HEK293 (cell line): ENCODE results near the gene STAMBP.

ENCODE experiments used
- CTCF ChIA-PET: fragments of 350-600 bp; formaldehyde crosslinking; extraction: SDS; loops from one replicate; lab custom pipeline; 2021; ENCODE audit warnings: antibody characterized with exemption; lab: Yijun Ruan, JAX
- POLR2A ChIA-PET: fragments of 300-600 bp; formaldehyde crosslinking; extraction: SDS; loops from one replicate; lab custom pipeline; 2020; ENCODE audit warnings: antibody characterized with exemption, inconsistent platforms; lab: Yijun Ruan, JAX
- H3K27ac ChIP-seq: fragments of 200-500 bp; sonication (Bioruptor generic); 2 replicates; pipeline ENCODE4 v1.5.1; 2014; ENCODE audit warnings: low read depth, low read length, control low read depth, inconsistent platforms; ENCODE audit errors: extremely low read depth
- H3K36me3 ChIP-seq, 2 experiments: fragments of 200-500 bp in 1 of 2; sonication (Bioruptor generic) in 1 of 2; 1 replicate in 1 of 2; 2 replicates in 1 of 2; pipeline ENCODE4 v1.5.1; 2014 to 2017; ENCODE audit warnings: inconsistent platforms in 2 of 2, low read length in 2 of 2; ENCODE audit not compliant: control insufficient read depth in 2 of 2, insufficient read depth in 1 of 2
- H3K4me1 ChIP-seq: fragments of 200-500 bp; sonication (Bioruptor generic); 2 replicates; pipeline ENCODE4 v1.5.1; 2014; ENCODE audit warnings: mild to moderate bottlenecking, low read length, inconsistent platforms; ENCODE audit not compliant: control insufficient read depth, insufficient read depth
- H3K4me3 ChIP-seq: 2 replicates; pipeline ENCODE4 v1.5.1; 2011; ENCODE audit warnings: low read depth, mild to moderate bottlenecking, control low read depth, low read length, moderate library complexity
- H3K9me3 ChIP-seq: fragments of 200-500 bp; sonication (Bioruptor generic); 2 replicates; pipeline ENCODE4 v1.5.1; 2014; ENCODE audit warnings: low read depth, low read length, inconsistent platforms; ENCODE audit not compliant: control insufficient read depth, insufficient read depth
- KLF7 ChIP-seq: fragments of 450-650 bp; formaldehyde crosslinking; IDR thresholded peaks from 2 replicates; pipeline ENCODE4 v1.5.1; 2016; ENCODE audit warnings: missing biosample characterization, missing genetic modification characterization, borderline replicate concordance
- KLF8 ChIP-seq: fragments of 450-650 bp; formaldehyde crosslinking; IDR thresholded peaks from 2 replicates; pipeline ENCODE4 v1.5.1; 2016; ENCODE audit warnings: missing biosample characterization, missing genetic modification characterization
- MZF1 ChIP-seq: fragments of 450-650 bp; formaldehyde crosslinking; IDR thresholded peaks from 2 replicates; pipeline ENCODE4 v1.5.1; 2017; ENCODE audit warnings: missing biosample characterization, missing genetic modification characterization, borderline replicate concordance
- YY1 ChIP-seq: fragments of 450-650 bp; formaldehyde crosslinking; IDR thresholded peaks from 2 replicates; pipeline ENCODE4 v1.5.1; 2018; ENCODE audit warnings: missing biosample characterization, missing genetic modification characterization
- YY2 ChIP-seq: fragments of 450-650 bp; formaldehyde crosslinking; IDR thresholded peaks from 2 replicates; pipeline ENCODE4 v1.5.1; 2016; ENCODE audit warnings: missing biosample characterization, missing genetic modification characterization
- ZNF133 ChIP-seq: fragments of 450-650 bp; formaldehyde crosslinking; IDR thresholded peaks from 2 replicates; pipeline ENCODE4 v1.5.1; 2016; ENCODE audit warnings: missing biosample characterization, missing genetic modification characterization
- ZNF175 ChIP-seq: fragments of 450-650 bp; formaldehyde crosslinking; IDR thresholded peaks from 2 replicates; pipeline ENCODE4 v1.5.1; 2016; ENCODE audit warnings: missing biosample characterization, missing genetic modification characterization
- ZNF221 ChIP-seq: fragments of 450-650 bp; formaldehyde crosslinking; IDR thresholded peaks from 2 replicates; pipeline ENCODE4 v1.5.1; 2017; ENCODE audit warnings: missing biosample characterization, missing genetic modification characterization, borderline replicate concordance
- ZNF23 ChIP-seq: fragments of 450-650 bp; formaldehyde crosslinking; IDR thresholded peaks from 2 replicates; pipeline ENCODE4 v1.5.1; 2016; ENCODE audit warnings: missing biosample characterization, missing genetic modification characterization, borderline replicate concordance
- ZNF324 ChIP-seq: fragments of 450-650 bp; formaldehyde crosslinking; IDR thresholded peaks from 2 replicates; pipeline ENCODE4 v1.5.1; 2016; ENCODE audit warnings: missing biosample characterization, missing genetic modification characterization
- ZNF416 ChIP-seq: fragments of 450-650 bp; formaldehyde crosslinking; IDR thresholded peaks from 2 replicates; pipeline ENCODE4 v1.5.1; 2016; ENCODE audit warnings: missing biosample characterization, missing genetic modification characterization
- ZNF426 ChIP-seq: fragments of 450-650 bp; formaldehyde crosslinking; IDR thresholded peaks from 2 replicates; pipeline ENCODE4 v1.5.1; 2017; ENCODE audit warnings: missing biosample characterization, missing genetic modification characterization, mild to moderate bottlenecking, inconsistent platforms, moderate library complexity
- ZNF529 ChIP-seq: fragments of 450-650 bp; formaldehyde crosslinking; IDR thresholded peaks from 2 replicates; pipeline ENCODE4 v1.5.1; 2017; ENCODE audit warnings: missing genetic modification characterization, missing biosample characterization; ENCODE audit not compliant: insufficient replicate concordance
- ZNF768 ChIP-seq: fragments of 450-650 bp; formaldehyde crosslinking; IDR thresholded peaks from 2 replicates; pipeline ENCODE4 v1.5.1; 2018; ENCODE audit warnings: missing biosample characterization, mild to moderate bottlenecking, missing genetic modification characterization
- ZNF792 ChIP-seq: fragments of 450-650 bp; formaldehyde crosslinking; IDR thresholded peaks from 2 replicates; pipeline ENCODE4 v1.5.1; 2016; ENCODE audit warnings: missing biosample characterization, missing genetic modification characterization
- ZNF830 ChIP-seq: fragments of 450-650 bp; IDR thresholded peaks from 2 replicates; pipeline ENCODE4 v1.5.0; 2018; ENCODE audit warnings: missing biosample characterization, missing genetic modification characterization, low read depth, mild to moderate bottlenecking, moderate library complexity
- TF ChIP-seq, protein P1 (sequence below): fragments of 450-650 bp; formaldehyde crosslinking; IDR thresholded peaks from 2 replicates; pipeline ENCODE4 v1.5.0; 2017; ENCODE audit warnings: missing biosample characterization, missing genetic modification characterization, borderline replicate concordance
- TF ChIP-seq, protein P2 (sequence below): fragments of 450-650 bp; formaldehyde crosslinking; IDR thresholded peaks from 2 replicates; pipeline ENCODE4 v1.5.1; 2016; ENCODE audit warnings: missing biosample characterization, missing genetic modification characterization
- TF ChIP-seq, protein P3 (sequence below): fragments of 450-650 bp; formaldehyde crosslinking; optimal IDR thresholded peaks from 2 replicates; pipeline ENCODE3; 2016; ENCODE audit warnings: missing biosample characterization, mild to moderate bottlenecking, missing genetic modification characterization
- TF ChIP-seq, protein P4 (sequence below): fragments of 450-650 bp; formaldehyde crosslinking; IDR thresholded peaks from 2 replicates; pipeline ENCODE4 v1.5.1; 2016; ENCODE audit warnings: missing biosample characterization, missing genetic modification characterization
- TF ChIP-seq, protein P5 (sequence below): sonication (generic); formaldehyde crosslinking; IDR thresholded peaks from 2 replicates; pipeline ENCODE4 v1.8.1; 2022; ENCODE audit warnings: mild to moderate bottlenecking, moderate library complexity, missing genetic modification reagents
- TF ChIP-seq, protein P6 (sequence below): fragments of 450-650 bp; formaldehyde crosslinking; IDR thresholded peaks from 2 replicates; pipeline ENCODE4 v1.5.1; 2016; ENCODE audit warnings: missing biosample characterization, missing genetic modification characterization, borderline replicate concordance

The STAMBP gene

DNA sequence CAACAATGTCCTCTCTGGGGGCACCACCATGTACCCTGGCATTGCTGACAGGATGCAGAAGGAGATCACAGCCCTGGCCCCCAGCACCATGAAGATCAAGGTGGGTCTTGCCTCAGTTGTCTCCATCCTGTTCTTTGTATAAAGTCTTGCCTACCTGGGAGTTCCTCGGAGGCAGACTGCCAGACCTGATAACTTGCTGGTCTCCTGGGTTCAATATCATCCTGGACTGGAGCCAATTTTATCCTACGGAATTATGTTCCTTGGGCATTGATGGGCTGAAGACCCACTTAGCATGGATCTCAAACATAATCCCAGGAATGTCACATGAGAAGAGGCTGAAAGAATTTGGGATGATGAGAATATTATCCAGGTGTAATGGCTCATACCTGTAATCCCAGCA is 87.9 kb downstream of the STAMBP start:
- H3K4me3 ChIP-seq: no peak overlapping the region
- H3K9me3 ChIP-seq: no peaks in the 10 kb centered on the region
- TF ChIP-seq, protein P1, sequence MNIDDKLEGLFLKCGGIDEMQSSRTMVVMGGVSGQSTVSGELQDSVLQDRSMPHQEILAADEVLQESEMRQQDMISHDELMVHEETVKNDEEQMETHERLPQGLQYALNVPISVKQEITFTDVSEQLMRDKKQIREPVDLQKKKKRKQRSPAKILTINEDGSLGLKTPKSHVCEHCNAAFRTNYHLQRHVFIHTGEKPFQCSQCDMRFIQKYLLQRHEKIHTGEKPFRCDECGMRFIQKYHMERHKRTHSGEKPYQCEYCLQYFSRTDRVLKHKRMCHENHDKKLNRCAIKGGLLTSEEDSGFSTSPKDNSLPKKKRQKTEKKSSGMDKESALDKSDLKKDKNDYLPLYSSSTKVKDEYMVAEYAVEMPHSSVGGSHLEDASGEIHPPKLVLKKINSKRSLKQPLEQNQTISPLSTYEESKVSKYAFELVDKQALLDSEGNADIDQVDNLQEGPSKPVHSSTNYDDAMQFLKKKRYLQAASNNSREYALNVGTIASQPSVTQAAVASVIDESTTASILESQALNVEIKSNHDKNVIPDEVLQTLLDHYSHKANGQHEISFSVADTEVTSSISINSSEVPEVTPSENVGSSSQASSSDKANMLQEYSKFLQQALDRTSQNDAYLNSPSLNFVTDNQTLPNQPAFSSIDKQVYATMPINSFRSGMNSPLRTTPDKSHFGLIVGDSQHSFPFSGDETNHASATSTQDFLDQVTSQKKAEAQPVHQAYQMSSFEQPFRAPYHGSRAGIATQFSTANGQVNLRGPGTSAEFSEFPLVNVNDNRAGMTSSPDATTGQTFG (tag by site-specific recombination): no peak
- no peak for TF ChIP-seq YY2 (tag by site-specific recombination)
- TF ChIP-seq YY1 (tag by site-specific recombination): no peak
- no peak for TF ChIP-seq ZNF426 (tag by site-specific recombination)
- TF ChIP-seq ZNF221 (tag by site-specific recombination): no peak
- TF ChIP-seq, protein P2, sequence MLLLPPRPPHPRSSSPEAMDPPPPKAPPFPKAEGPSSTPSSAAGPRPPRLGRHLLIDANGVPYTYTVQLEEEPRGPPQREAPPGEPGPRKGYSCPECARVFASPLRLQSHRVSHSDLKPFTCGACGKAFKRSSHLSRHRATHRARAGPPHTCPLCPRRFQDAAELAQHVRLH (tag by site-specific recombination): no peak
- TF ChIP-seq ZNF792 (tag by site-specific recombination): no peak
- no peak for TF ChIP-seq KLF7 (tag by site-specific recombination)
- no peak for TF ChIP-seq ZNF529 (tag by site-specific recombination)
- no peak for TF ChIP-seq KLF8
- TF ChIP-seq, protein P3, sequence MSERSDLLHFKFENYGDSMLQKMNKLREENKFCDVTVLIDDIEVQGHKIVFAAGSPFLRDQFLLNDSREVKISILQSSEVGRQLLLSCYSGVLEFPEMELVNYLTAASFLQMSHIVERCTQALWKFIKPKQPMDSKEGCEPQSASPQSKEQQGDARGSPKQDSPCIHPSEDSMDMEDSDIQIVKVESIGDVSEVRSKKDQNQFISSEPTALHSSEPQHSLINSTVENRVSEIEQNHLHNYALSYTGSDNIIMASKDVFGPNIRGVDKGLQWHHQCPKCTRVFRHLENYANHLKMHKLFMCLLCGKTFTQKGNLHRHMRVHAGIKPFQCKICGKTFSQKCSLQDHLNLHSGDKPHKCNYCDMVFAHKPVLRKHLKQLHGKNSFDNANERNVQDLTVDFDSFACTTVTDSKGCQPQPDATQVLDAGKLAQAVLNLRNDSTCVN (tag by site-specific recombination): no peak
- TF ChIP-seq ZNF23 (tag by site-specific recombination): no peak
- TF ChIP-seq ZNF133: no peak
- H3K4me1 ChIP-seq: no peaks in the 10 kb centered on the region
- ChIA-PET POLR2A (interaction anchor here (1.0 kb wide), 1 partner anchor 282 kb away, joined by 3 read pairs; the partner anchor contains the start of gene MTHFD2), CTCF (interaction anchor here (0.6 kb wide), 1 partner anchor 234 kb away, joined by 3 read pairs; no protein-coding TSS in a partner anchor)
- H3K36me3 ChIP-seq: no peaks in the 10 kb centered on the region
- H3K27ac ChIP-seq: no peak overlapping the region

DNA sequence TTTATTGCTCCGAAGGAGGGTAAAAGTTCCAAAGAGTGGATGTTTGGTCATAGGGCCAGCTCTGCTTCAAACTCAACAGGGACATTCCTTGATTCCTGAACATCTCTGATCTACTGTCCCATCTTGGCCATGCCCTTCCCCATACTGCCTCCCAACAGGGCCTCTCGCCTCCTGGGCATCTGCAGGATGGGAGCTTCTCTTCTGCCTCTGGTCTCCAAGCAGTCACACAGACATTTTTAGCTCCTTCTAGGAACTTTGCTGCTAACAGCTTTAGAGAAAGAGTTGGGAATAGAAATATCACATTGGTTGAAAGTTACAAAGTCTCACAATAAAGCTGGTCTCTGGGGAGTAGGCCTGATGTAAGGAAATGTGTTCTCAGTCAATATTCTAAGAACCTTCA is 88.5 kb downstream of the STAMBP start:
- H3K4me3 ChIP-seq: no peak overlapping the region
- H3K36me3 ChIP-seq: no peaks in the 10 kb centered on the region
- TF ChIP-seq ZNF324 (tag by site-specific recombination): no peak
- TF ChIP-seq, protein P4, sequence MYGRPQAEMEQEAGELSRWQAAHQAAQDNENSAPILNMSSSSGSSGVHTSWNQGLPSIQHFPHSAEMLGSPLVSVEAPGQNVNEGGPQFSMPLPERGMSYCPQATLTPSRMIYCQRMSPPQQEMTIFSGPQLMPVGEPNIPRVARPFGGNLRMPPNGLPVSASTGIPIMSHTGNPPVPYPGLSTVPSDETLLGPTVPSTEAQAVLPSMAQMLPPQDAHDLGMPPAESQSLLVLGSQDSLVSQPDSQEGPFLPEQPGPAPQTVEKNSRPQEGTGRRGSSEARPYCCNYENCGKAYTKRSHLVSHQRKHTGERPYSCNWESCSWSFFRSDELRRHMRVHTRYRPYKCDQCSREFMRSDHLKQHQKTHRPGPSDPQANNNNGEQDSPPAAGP (tag by site-specific recombination): no peak
- no peak for TF ChIP-seq ZNF768 (tag by site-specific recombination)
- TF ChIP-seq, protein P5, sequence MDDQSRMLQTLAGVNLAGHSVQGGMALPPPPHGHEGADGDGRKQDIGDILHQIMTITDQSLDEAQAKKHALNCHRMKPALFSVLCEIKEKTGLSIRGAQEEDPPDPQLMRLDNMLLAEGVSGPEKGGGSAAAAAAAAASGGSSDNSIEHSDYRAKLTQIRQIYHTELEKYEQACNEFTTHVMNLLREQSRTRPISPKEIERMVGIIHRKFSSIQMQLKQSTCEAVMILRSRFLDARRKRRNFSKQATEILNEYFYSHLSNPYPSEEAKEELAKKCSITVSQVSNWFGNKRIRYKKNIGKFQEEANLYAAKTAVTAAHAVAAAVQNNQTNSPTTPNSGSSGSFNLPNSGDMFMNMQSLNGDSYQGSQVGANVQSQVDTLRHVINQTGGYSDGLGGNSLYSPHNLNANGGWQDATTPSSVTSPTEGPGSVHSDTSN (CRISPR knock-in tag): no peak
- no peak for TF ChIP-seq ZNF175 (tag by site-specific recombination)
- no peak for TF ChIP-seq MZF1 (tag by site-specific recombination)
- no peak for TF ChIP-seq ZNF416 (tag by site-specific recombination)
- TF ChIP-seq, protein P6, sequence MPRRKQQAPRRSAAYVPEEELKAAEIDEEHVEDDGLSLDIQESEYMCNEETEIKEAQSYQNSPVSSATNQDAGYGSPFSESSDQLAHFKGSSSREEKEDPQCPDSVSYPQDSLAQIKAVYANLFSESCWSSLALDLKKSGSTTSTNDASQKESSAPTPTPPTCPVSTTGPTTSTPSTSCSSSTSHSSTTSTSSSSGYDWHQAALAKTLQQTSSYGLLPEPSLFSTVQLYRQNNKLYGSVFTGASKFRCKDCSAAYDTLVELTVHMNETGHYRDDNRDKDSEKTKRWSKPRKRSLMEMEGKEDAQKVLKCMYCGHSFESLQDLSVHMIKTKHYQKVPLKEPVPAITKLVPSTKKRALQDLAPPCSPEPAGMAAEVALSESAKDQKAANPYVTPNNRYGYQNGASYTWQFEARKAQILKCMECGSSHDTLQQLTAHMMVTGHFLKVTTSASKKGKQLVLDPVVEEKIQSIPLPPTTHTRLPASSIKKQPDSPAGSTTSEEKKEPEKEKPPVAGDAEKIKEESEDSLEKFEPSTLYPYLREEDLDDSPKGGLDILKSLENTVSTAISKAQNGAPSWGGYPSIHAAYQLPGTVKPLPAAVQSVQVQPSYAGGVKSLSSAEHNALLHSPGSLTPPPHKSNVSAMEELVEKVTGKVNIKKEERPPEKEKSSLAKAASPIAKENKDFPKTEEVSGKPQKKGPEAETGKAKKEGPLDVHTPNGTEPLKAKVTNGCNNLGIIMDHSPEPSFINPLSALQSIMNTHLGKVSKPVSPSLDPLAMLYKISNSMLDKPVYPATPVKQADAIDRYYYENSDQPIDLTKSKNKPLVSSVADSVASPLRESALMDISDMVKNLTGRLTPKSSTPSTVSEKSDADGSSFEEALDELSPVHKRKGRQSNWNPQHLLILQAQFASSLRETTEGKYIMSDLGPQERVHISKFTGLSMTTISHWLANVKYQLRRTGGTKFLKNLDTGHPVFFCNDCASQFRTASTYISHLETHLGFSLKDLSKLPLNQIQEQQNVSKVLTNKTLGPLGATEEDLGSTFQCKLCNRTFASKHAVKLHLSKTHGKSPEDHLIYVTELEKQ (tag by site-specific recombination): no peak
- no peak for TF ChIP-seq ZNF830
- no peaks in the 10 kb centered on the region for H3K4me1 ChIP-seq
- H3K27ac ChIP-seq: no peak overlapping the region
- no peaks in the 10 kb centered on the region for H3K9me3 ChIP-seq
- ChIA-PET POLR2A (interaction anchor here (1.0 kb wide), 1 partner anchor 281 kb away, joined by 3 read pairs; the partner anchor contains the start of gene MTHFD2), CTCF (no interaction called here)
